WERI-Rb-1 (cell line): Measurements from ENCODE around the gene GSE1.

ENCODE experiments used
- DNase-seq: peaks from one replicate; pipeline ENCODE4 v3.0.0-alpha.2; 2020
- H3K27ac ChIP-seq: fragments of 250-450 bp; sonication (Bioruptor Pico); 2 replicates; pipeline ENCODE4 v1.5.1; 2020; ENCODE audit warnings: mild to moderate bottlenecking, moderate library complexity
- H3K27me3 ChIP-seq: fragments of 250-450 bp; sonication (Bioruptor Pico); 2 replicates; pipeline ENCODE4 v1.5.1; 2021; ENCODE audit warnings: mild to moderate bottlenecking, low read depth, moderate library complexity; ENCODE audit not compliant: insufficient read depth, severe bottlenecking
- H3K36me3 ChIP-seq: fragments of 250-450 bp; sonication (Bioruptor Pico); 2 replicates; pipeline ENCODE4 v1.5.1; 2020; ENCODE audit warnings: mild to moderate bottlenecking, moderate library complexity
- H3K4me3 ChIP-seq: 2 replicates; pipeline ENCODE4 v1.5.1; 2011; ENCODE audit warnings: low read depth, mild to moderate bottlenecking, control low read depth, low read length
- H3K9me3 ChIP-seq: fragments of 250-450 bp; sonication (Bioruptor Pico); 2 replicates; pipeline ENCODE4 v1.5.1; 2021; ENCODE audit warnings: mild to moderate bottlenecking, moderate library complexity; ENCODE audit not compliant: severe bottlenecking
- CTCF ChIP-seq: IDR thresholded peaks from 2 replicates; pipeline ENCODE4 v1.5.1; 2011; ENCODE audit warnings: low read depth, mild to moderate bottlenecking, control low read depth, inconsistent platforms, low read length

The GSE1 gene

DNA sequence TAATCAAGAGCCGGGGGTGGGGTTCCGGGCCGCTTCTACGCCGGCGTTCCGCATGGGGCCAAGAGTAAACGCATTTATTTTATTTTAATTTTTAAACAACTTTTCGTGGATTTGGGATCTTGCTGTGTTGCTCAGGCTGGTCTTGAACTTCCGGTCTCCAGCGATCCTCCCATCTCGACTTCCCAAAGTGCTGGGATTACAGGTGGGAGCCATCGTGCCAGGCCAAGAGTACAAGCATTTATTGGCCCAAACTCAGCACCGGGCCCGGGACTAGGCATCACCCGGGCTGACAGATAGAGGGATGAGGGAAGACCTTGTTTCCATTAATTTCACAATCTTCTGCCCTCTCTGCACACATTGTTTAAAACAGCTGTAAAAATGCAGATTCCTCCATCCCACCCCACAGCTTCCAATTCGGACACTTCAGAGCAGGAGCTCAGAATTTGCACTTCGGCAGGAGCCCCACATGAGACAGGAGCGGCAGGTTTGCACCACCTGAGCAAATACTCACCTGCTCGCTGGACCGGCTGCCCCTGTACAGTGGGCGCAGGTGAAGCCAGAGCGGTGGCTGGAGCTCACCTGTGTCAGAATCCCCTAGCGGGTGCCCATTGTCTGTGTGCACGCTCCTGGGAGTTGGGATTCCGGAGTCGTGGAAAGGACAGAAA lies 76.3 kb downstream of the GSE1 start:
- DNase-seq, result no peak
- TF ChIP-seq CTCF, result no peak
- Histone ChIP-seq H3K4me3 (peak overlapping the region; percentile 39), H3K36me3 (peaks cover 6% of the 10 kb centered on the region; the same call in 1 of the 2 replicates), H3K27me3 (no peaks in the 10 kb centered on the region), H3K27ac (no peak overlapping the region; the same call in 1 of the 2 replicates), H3K9me3 (no peaks in the 10 kb centered on the region)

DNA sequence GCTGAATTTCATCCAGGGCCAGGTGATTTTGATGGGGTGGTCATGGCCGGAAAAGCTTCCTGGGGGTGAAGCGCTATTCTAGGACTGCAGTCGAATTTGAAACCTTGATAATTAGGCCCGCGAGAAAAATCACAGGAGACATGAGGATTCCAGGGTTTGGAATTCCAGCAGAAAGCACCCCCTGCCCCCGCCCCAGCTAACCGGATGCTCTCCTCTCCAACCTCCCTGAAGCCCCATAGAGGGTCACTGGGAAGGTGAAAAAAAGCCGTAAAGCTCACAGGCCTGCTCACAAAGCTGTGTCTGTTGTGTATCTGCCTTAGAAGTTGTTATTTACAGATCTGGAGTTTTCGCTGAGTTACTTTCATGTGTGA lies 76.8 kb downstream of the GSE1 start:
- no peak overlapping the region for H3K27ac ChIP-seq
- peaks cover 5% of the 10 kb centered on the region; the same call in 1 of the 2 replicates for H3K36me3 ChIP-seq
- no peak for TF ChIP-seq CTCF
- no peaks in the 10 kb centered on the region for H3K9me3 ChIP-seq
- no peaks in the 10 kb centered on the region for H3K27me3 ChIP-seq
- no peak overlapping the region for H3K4me3 ChIP-seq
- DNase-seq, result no peak

DNA sequence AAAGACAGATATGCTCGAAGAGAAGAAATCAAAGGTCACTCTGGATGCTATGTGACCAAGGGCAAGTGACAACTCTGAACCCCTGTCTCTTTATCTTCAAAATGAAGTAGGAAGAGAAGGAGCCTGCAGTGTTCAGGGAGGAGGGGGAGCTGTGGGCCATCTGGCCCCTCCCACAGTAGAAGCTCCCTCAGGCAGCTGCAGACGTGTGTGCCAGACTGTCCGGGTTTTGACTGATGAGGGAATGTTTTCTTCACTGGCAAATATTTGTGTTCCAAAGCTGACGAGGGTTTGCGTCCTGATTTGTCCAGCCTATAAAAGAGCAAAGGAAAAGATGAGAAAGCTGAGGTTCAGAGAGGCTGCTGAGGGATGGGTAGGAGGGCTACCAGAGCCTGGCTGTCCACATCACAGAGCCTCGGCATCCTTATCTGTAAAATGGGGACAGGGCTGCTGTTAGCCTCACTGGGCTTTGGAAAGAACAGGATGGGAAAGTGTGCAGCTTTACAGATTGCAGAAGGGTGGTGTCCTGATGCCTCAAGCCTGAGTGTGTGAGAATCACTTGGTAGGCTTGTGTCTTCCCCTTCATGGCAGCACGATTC lies 77.4 kb downstream of the GSE1 start:
- DNase-seq, result no peak
- Histone ChIP-seq H3K27me3 (no peaks in the 10 kb centered on the region), H3K9me3 (no peaks in the 10 kb centered on the region), H3K36me3 (peaks cover 5% of the 10 kb centered on the region; the same call in 1 of the 2 replicates), H3K27ac (no peak overlapping the region), H3K4me3 (no peak overlapping the region)
- no peak for TF ChIP-seq CTCF

- H3K27ac ChIP-seq, result no peak overlapping the region
- TF ChIP-seq CTCF, result no peak
- no peaks in the 10 kb centered on the region for H3K36me3 ChIP-seq
- no peak for DNase-seq
- H3K4me3 ChIP-seq, result no peak overlapping the region
- H3K9me3 ChIP-seq, result no peaks in the 10 kb centered on the region
- no peaks in the 10 kb centered on the region for H3K27me3 ChIP-seq
Measured at GRCh38 chr16:85695196-85696128, 82.3 kb downstream of the GSE1 start.

GRCh38 chr16:85696781-85697180 lies 83.7 kb downstream of the GSE1 start:
- TF ChIP-seq CTCF, result no peak
- Histone ChIP-seq H3K27ac (no peak overlapping the region), H3K27me3 (no peaks in the 10 kb centered on the region)

More at GRCh38 chr16:85696781-85697180, 83.7 kb downstream of the GSE1 start:
- Histone ChIP-seq H3K9me3 (no peaks in the 10 kb centered on the region), H3K36me3 (no peaks in the 10 kb centered on the region), H3K4me3 (no peak overlapping the region)
- no peak for DNase-seq
